Karpas-422 (cell line): Measurements from ENCODE around the gene CELF2. TPM values are rescaled to one million over a fixed set of nuclear protein-coding genes. Genes with fewer than 3 reads are reported as not detected.

Experiments used
- DNase-seq: peaks from one replicate; pipeline ENCODE4 v3.0.0-alpha.2; 2015
- H2AFZ ChIP-seq: fragments of 200-600 bp; sonication (generic); 2 replicates; pipeline ENCODE4 v1.6.1; 2014; ENCODE audit warnings: antibody characterized with exemption, low read length, mixed read lengths
- H3K27ac ChIP-seq: fragments of 200-600 bp; sonication (generic); 2 replicates; pipeline ENCODE4 v1.5.1; 2014; ENCODE audit warnings: mild to moderate bottlenecking, low read length, moderate library complexity
- H3K27me3 ChIP-seq: fragments of 200-600 bp; sonication (generic); 2 replicates; pipeline ENCODE4 v1.6.1; 2014; ENCODE audit warnings: low read length, mixed read lengths
- H3K36me3 ChIP-seq: fragments of 200-600 bp; sonication (generic); 2 replicates; pipeline ENCODE4 v1.6.1; 2014; ENCODE audit warnings: low read length, mixed read lengths; ENCODE audit not compliant: insufficient read depth
- H3K4me1 ChIP-seq: fragments of 200-600 bp; sonication (generic); 2 replicates; pipeline ENCODE4 v1.6.1; 2014; ENCODE audit warnings: mild to moderate bottlenecking, low read length, mixed read lengths
- H3K4me2 ChIP-seq: fragments of 200-600 bp; sonication (generic); 2 replicates; pipeline ENCODE4 v1.6.1; 2014; ENCODE audit warnings: low read length, low read depth, mild to moderate bottlenecking; ENCODE audit not compliant: poor library complexity, severe bottlenecking
- H3K4me3 ChIP-seq: fragments of 200-600 bp; sonication (generic); 2 replicates; pipeline ENCODE4 v1.5.1; 2014; ENCODE audit warnings: mild to moderate bottlenecking, antibody characterized with exemption, low read length, mixed read lengths
- H3K79me2 ChIP-seq: fragments of 200-600 bp; sonication (generic); 2 replicates; pipeline ENCODE4 v1.6.1; 2014; ENCODE audit warnings: mild to moderate bottlenecking, low read length, mixed read lengths
- H3K9ac ChIP-seq: fragments of 200-600 bp; sonication (generic); 2 replicates; pipeline ENCODE4 v1.6.0; 2014; ENCODE audit warnings: low read length
- H3K9me2 ChIP-seq: fragments of 200-600 bp; sonication (generic), shearing (Covaris generic); replicated peaks from 2 replicates; pipeline ENCODE4 v1.6.0; 2014; ENCODE audit warnings: mild to moderate bottlenecking, low read length, moderate library complexity; ENCODE audit not compliant: insufficient read depth
- H3K9me3 ChIP-seq: fragments of 300-700, 200-600 bp; sonication (generic); 2 replicates; pipeline ENCODE4 v1.6.1; 2014; ENCODE audit warnings: low read length, mixed read lengths
- H4K20me1 ChIP-seq: fragments of 200-600 bp; sonication (generic); 2 replicates; pipeline ENCODE4 v1.6.1; 2014; ENCODE audit warnings: mild to moderate bottlenecking, antibody characterized with exemption, low read length, low read depth; ENCODE audit not compliant: insufficient read depth
- total RNA-seq: library from RNA; depleted of rRNA; stranded (reverse); fragments of >200 nt; shearing (Covaris generic); gene quantifications from 2 replicates; pipeline ENCODE4 v1.2.3, GENCODE V29; 2014; ENCODE audit warnings: low replicate concordance

Gene CELF2
- total RNA-seq, 1 experiment from 2014 or later, result 2.3 TPM

- no peak overlapping the region for H3K9ac ChIP-seq
- H3K27ac ChIP-seq, result no peak overlapping the region
- H3K9me3 ChIP-seq, result no peaks in the 10 kb centered on the region
- H3K27me3 ChIP-seq, result no peaks in the 10 kb centered on the region
- no peaks in the 10 kb centered on the region for H3K9me2 ChIP-seq
- H3K36me3 ChIP-seq, result no peaks in the 10 kb centered on the region
- no peak overlapping the region for H3K4me3 ChIP-seq
- H2AFZ ChIP-seq, result no peak overlapping the region
- DNase-seq, result no peak
- no peak overlapping the region for H3K4me2 ChIP-seq
- H3K4me1 ChIP-seq, result peaks cover 11% of the 10 kb centered on the region
- no peaks in the 10 kb centered on the region for H4K20me1 ChIP-seq
- H3K79me2 ChIP-seq, result no peaks in the 10 kb centered on the region
Measured at GRCh38 chr10:11261143-11261542, 243.5 kb downstream of the CELF2 start.

GRCh38 chr10:11261687-11262493 lies 244.2 kb downstream of the CELF2 start:
- no peaks in the 10 kb centered on the region for H3K9me3 ChIP-seq
- no peak overlapping the region for H2AFZ ChIP-seq
- H3K27me3 ChIP-seq, result no peaks in the 10 kb centered on the region
- DNase-seq, result no peak
- no peaks in the 10 kb centered on the region for H3K79me2 ChIP-seq
- H3K4me1 ChIP-seq, result peaks cover 13% of the 10 kb centered on the region
- no peak overlapping the region for H3K9ac ChIP-seq
- H3K27ac ChIP-seq, result no peak overlapping the region
- H3K4me3 ChIP-seq, result no peak overlapping the region
- H3K9me2 ChIP-seq, result no peaks in the 10 kb centered on the region
- no peaks in the 10 kb centered on the region for H4K20me1 ChIP-seq
- H3K36me3 ChIP-seq, result no peaks in the 10 kb centered on the region
- no peak overlapping the region for H3K4me2 ChIP-seq

GRCh38 chr10:11262494-11263345 lies 245.0 kb downstream of the CELF2 start:
- H3K9ac ChIP-seq, result no peak overlapping the region
- no peaks in the 10 kb centered on the region for H3K27me3 ChIP-seq
- no peak overlapping the region for H3K27ac ChIP-seq
- H3K4me2 ChIP-seq, result no peak overlapping the region
- peaks cover 13% of the 10 kb centered on the region for H3K4me1 ChIP-seq
- H3K9me2 ChIP-seq, result no peaks in the 10 kb centered on the region
- no peak for DNase-seq
- H3K4me3 ChIP-seq, result no peak overlapping the region
- no peaks in the 10 kb centered on the region for H4K20me1 ChIP-seq
- no peaks in the 10 kb centered on the region for H3K36me3 ChIP-seq
- no peaks in the 10 kb centered on the region for H3K79me2 ChIP-seq
- no peak overlapping the region for H2AFZ ChIP-seq
- no peaks in the 10 kb centered on the region for H3K9me3 ChIP-seq

GRCh38 chr10:11263767-11264166 lies 246.1 kb downstream of the CELF2 start:
- no peak for DNase-seq
- no peak overlapping the region for H3K4me2 ChIP-seq
- no peak overlapping the region for H3K9ac ChIP-seq
- no peaks in the 10 kb centered on the region for H3K27me3 ChIP-seq
- H3K9me3 ChIP-seq, result no peaks in the 10 kb centered on the region
- no peaks in the 10 kb centered on the region for H3K9me2 ChIP-seq
- H3K4me3 ChIP-seq, result no peak overlapping the region
- no peak overlapping the region for H3K27ac ChIP-seq
- H4K20me1 ChIP-seq, result no peaks in the 10 kb centered on the region
- H3K4me1 ChIP-seq, result peaks cover 13% of the 10 kb centered on the region
- no peaks in the 10 kb centered on the region for H3K79me2 ChIP-seq
- no peaks in the 10 kb centered on the region for H3K36me3 ChIP-seq
- H2AFZ ChIP-seq, result no peak overlapping the region

GRCh38 chr10:11264296-11265048 lies 246.8 kb downstream of the CELF2 start:
- Histone ChIP-seq H3K4me1 (peaks cover 13% of the 10 kb centered on the region), H3K9me3 (no peaks in the 10 kb centered on the region), H3K79me2 (no peaks in the 10 kb centered on the region), H3K4me2 (no peak overlapping the region), H3K27ac (no peak overlapping the region), H2AFZ (no peak overlapping the region), H3K36me3 (no peaks in the 10 kb centered on the region), H3K27me3 (no peaks in the 10 kb centered on the region), H3K9me2 (no peaks in the 10 kb centered on the region), H3K9ac (no peak overlapping the region), H4K20me1 (no peaks in the 10 kb centered on the region), H3K4me3 (no peak overlapping the region)
- no peak for DNase-seq

GRCh38 chr10:11265484-11265883 lies 247.8 kb downstream of the CELF2 start:
- Histone ChIP-seq H3K4me3 (no peak overlapping the region), H3K4me1 (peaks cover 13% of the 10 kb centered on the region), H3K4me2 (no peak overlapping the region), H3K36me3 (no peaks in the 10 kb centered on the region), H3K9ac (no peak overlapping the region), H3K79me2 (no peaks in the 10 kb centered on the region), H3K9me2 (no peaks in the 10 kb centered on the region), H4K20me1 (no peaks in the 10 kb centered on the region), H3K27ac (no peak overlapping the region), H2AFZ (no peak overlapping the region), H3K9me3 (no peaks in the 10 kb centered on the region), H3K27me3 (no peaks in the 10 kb centered on the region)
- no peak for DNase-seq

GRCh38 chr10:11266426-11266825 lies 248.8 kb downstream of the CELF2 start:
- Histone ChIP-seq H3K27me3 (no peaks in the 10 kb centered on the region), H3K79me2 (no peaks in the 10 kb centered on the region), H3K4me3 (no peak overlapping the region), H2AFZ (no peak overlapping the region), H4K20me1 (no peaks in the 10 kb centered on the region), H3K27ac (no peak overlapping the region), H3K36me3 (no peaks in the 10 kb centered on the region), H3K9me3 (no peaks in the 10 kb centered on the region), H3K9ac (no peak overlapping the region), H3K9me2 (no peaks in the 10 kb centered on the region), H3K4me1 (peaks cover 13% of the 10 kb centered on the region), H3K4me2 (no peak overlapping the region)
- DNase-seq, result no peak
